Peyer's patch (tissue), 4 donors: ENCODE results near the gene SLC1A2.

Experiments
- POLR2A ChIP-seq, 2 donors: fragments of 450-650 bp; IDR thresholded peaks; one replicate each; pipeline ENCODE4 v1.5.1; 2017; ENCODE audit warnings: antibody characterized with exemption in 2 of 2, mild to moderate bottlenecking in 2 of 2, moderate library complexity in 2 of 2
- TF ChIP-seq, protein P1 (sequence below), 6 experiments: fragments of 450-650 bp in 4 of 6; fragments of 200-600 bp in 2 of 6; sonication (generic) in 1 of 6; IDR thresholded peaks; one replicate each; pipeline ENCODE4 v1.5.1; 2017 to 2019; ENCODE audit warnings: antibody characterized with exemption in 6 of 6, mild to moderate bottlenecking in 3 of 6, moderate library complexity in 1 of 6

DNA sequence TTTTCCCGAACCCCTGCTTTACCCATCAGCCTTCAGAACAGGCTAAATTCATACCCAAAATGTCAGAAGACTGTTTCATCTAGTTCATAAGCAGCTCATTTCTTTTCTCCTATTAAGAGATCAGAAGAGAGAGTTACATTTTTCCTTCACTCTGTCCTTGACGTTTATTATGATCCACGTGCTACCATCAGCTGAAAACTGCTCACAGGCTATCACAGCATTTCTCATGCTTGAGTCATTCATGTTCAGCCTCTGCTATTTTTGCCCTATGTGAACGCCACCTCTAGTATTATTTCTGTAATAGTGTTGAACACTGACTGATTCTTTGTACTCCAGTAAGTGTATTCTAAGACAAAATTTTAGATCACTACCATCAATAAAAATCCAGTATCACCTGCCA is 51.9 kb downstream of the SLC1A2 start:
- TF ChIP-seq, protein P1, sequence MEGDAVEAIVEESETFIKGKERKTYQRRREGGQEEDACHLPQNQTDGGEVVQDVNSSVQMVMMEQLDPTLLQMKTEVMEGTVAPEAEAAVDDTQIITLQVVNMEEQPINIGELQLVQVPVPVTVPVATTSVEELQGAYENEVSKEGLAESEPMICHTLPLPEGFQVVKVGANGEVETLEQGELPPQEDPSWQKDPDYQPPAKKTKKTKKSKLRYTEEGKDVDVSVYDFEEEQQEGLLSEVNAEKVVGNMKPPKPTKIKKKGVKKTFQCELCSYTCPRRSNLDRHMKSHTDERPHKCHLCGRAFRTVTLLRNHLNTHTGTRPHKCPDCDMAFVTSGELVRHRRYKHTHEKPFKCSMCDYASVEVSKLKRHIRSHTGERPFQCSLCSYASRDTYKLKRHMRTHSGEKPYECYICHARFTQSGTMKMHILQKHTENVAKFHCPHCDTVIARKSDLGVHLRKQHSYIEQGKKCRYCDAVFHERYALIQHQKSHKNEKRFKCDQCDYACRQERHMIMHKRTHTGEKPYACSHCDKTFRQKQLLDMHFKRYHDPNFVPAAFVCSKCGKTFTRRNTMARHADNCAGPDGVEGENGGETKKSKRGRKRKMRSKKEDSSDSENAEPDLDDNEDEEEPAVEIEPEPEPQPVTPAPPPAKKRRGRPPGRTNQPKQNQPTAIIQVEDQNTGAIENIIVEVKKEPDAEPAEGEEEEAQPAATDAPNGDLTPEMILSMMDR (IDR thresholded peaks at IDR 0.05), result no peak
- no peak for TF ChIP-seq POLR2A (IDR thresholded peaks at IDR 0.05)
